ENCODE measurements around the gene HNRNPM.

DNA sequence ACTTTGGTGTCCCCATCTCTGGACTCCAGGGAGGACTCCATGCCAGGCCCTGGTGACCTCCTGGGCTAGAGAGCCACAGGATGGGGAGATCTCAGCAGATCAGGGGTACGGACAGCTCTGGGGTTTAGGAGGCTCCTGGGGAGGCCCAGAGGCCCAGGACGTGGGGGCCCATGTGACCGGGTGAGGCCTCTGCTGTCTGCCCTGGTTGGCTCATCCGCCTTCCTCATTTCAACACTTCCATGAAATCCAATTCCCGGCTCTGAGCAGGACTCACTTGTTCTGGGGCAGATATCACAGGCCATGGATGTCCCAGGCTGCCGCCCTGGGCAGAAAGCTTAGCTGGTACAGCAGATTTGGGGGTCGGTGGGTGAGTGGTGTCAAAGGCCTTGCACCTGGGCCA, 58.7 kb downstream of the HNRNPM start:
- TF ChIP-seq, protein P1, sequence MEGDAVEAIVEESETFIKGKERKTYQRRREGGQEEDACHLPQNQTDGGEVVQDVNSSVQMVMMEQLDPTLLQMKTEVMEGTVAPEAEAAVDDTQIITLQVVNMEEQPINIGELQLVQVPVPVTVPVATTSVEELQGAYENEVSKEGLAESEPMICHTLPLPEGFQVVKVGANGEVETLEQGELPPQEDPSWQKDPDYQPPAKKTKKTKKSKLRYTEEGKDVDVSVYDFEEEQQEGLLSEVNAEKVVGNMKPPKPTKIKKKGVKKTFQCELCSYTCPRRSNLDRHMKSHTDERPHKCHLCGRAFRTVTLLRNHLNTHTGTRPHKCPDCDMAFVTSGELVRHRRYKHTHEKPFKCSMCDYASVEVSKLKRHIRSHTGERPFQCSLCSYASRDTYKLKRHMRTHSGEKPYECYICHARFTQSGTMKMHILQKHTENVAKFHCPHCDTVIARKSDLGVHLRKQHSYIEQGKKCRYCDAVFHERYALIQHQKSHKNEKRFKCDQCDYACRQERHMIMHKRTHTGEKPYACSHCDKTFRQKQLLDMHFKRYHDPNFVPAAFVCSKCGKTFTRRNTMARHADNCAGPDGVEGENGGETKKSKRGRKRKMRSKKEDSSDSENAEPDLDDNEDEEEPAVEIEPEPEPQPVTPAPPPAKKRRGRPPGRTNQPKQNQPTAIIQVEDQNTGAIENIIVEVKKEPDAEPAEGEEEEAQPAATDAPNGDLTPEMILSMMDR (IDR thresholded peaks at IDR 0.05; ENCODE audit: insufficient read depth, low read length): no peak
- TF ChIP-seq, protein P2, sequence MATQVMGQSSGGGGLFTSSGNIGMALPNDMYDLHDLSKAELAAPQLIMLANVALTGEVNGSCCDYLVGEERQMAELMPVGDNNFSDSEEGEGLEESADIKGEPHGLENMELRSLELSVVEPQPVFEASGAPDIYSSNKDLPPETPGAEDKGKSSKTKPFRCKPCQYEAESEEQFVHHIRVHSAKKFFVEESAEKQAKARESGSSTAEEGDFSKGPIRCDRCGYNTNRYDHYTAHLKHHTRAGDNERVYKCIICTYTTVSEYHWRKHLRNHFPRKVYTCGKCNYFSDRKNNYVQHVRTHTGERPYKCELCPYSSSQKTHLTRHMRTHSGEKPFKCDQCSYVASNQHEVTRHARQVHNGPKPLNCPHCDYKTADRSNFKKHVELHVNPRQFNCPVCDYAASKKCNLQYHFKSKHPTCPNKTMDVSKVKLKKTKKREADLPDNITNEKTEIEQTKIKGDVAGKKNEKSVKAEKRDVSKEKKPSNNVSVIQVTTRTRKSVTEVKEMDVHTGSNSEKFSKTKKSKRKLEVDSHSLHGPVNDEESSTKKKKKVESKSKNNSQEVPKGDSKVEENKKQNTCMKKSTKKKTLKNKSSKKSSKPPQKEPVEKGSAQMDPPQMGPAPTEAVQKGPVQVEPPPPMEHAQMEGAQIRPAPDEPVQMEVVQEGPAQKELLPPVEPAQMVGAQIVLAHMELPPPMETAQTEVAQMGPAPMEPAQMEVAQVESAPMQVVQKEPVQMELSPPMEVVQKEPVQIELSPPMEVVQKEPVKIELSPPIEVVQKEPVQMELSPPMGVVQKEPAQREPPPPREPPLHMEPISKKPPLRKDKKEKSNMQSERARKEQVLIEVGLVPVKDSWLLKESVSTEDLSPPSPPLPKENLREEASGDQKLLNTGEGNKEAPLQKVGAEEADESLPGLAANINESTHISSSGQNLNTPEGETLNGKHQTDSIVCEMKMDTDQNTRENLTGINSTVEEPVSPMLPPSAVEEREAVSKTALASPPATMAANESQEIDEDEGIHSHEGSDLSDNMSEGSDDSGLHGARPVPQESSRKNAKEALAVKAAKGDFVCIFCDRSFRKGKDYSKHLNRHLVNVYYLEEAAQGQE (IDR thresholded peaks at IDR 0.05; ENCODE audit: insufficient replicate concordance, low read depth): no peak
- peak; percentile 73 for TF ChIP-seq POLR2AphosphoS5 (IDR thresholded peaks at IDR 0.05; ENCODE audit: low read depth)
- TF ChIP-seq GABPA (IDR thresholded peaks at IDR 0.05; ENCODE audit: low read depth): no peak
- peak; percentile 81; the same call in 1 of the 2 replicates for TF ChIP-seq SPI1 (IDR thresholded peaks at IDR 0.05; ENCODE audit: borderline replicate concordance, low read depth)

Data from HL-60 (cell line).